DMS79 treated with DMSO at 0.1 percent for 48 hours (cell line): ENCODE measurements around the gene RND2.
"Not testable (repeated sequence)": the region's sequence is repeated elsewhere in the genome, so short reads cannot be mapped to it uniquely, and the experiment has no call there.

Experiments
- DNase-seq: peaks from one replicate; lab custom pipeline; 2025; lab: John Stamatoyannopoulos, UW

Gene RND2

DNA sequence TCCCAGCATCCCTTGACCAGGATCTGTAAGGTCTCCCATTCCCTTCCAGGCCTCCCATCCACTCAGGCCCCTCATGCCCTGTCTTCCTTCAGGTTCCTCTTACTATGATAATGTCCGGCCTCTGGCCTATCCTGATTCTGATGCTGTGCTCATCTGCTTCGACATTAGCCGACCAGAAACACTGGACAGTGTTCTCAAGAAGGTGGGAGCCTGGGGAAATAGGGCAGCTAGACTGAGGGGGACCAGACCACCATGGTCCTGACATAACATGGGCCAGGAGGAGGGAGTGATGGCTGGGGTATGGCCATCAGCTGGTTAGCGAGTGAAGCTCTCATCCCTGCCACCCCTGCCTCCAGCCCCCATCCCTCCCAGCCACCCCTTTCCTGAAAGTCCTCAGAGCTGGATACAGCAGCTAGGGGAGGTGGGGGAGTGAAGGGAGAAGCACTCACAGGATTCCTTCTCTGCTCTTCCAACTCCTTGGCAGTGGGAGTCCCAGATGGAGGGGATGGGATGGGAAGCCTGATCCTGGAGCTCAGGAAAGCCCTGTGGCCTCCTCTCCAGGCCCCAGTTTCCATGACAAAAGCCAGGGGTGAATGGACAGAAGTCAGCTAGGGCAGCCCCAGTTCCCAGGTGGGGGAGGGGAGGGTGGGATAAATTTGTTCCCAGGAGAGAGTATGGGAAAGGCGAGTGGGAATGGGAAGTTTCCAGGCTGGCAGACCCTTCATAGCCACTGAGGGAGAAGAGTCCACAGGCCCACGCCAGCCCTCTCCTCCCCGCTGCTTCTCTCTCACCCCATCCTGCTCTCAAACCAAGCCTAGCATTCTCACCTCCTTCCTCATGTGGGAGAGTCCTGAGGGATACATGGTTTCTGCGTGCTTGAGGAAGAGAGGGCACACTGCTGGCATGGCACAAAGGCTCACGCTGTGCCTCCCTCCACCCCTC lies 2.3 kb downstream of the RND2 start:
- DNase-seq = no peak

DNA sequence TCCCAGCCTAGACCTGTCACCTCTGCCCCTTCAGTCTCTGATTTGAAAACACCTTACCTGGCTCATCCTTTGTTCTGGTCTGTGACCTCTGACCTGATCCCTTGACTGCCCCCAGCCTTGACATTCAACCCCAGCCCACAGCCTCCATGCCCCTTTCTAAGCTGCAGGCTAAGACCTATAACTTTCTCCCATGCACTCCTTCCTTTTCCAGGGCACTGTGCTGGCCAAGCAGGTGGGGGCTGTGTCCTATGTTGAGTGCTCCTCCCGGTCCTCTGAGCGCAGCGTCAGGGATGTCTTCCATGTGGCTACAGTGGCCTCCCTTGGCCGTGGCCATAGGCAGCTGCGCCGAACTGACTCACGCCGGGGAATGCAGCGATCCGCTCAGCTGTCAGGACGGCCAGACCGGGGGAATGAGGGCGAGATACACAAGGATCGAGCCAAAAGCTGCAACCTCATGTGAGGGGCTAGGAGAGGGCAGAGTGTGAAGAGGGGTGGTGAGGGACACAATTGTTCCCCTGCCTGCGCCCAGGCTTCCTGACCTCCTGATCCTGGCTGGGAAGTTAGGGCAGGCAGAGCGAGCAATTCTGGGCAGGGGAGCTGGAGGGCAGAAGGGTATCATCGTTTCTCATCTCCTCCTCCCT lies 3.3 kb downstream of the RND2 start:
- DNase-seq = no peak

DNA sequence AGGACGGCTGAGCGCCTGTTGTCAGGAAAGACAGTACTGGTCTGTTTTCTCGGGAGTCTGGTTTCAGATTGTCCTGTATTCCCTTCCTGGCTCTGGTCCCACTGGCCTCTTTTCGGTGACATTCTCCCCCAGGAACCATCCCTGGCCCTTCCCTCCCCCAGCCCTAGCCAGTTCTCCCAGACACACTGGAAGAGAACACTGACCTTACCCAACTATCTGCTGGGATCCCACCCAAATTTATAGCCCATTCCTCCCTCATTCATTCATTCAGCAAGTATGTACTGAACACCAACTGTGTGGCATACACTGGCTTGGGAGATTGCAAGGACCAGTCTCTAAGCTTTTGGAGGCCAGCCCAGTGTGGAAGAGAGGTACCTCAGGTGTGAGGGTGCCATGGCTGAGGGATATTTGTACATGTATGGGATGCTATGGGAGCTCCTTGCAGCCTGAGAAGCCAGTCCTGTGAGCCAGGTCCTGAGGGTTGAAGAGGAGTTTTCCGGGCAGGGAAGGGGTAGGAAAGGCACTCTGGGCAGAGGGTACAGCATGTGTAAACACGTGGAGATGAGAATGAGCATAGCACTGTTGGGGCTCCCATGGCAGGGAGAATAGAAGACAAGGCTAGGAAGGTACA lies 5.2 kb downstream of the RND2 start:
- no peak for DNase-seq

DNA sequence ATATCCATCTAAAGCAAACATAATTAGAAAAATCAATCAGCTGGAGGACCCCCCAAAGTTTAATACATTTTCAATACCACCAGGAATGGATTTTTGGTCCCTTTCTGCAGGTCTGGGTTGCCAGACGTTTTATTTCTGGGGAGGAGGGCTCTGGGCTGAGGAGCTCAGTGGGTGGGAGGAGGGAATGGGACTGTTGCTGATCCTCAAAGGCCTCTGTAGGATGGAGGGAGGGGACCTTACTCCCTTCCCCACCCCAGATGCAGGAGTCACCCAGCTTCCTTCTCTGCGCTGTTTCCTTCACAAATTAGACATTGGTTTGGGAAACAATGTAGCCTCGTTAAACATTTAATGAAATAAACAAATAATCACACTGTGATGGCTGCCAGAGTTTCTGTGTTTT lies 6.6 kb downstream of the RND2 start:
- DNase-seq = no peak

DNA sequence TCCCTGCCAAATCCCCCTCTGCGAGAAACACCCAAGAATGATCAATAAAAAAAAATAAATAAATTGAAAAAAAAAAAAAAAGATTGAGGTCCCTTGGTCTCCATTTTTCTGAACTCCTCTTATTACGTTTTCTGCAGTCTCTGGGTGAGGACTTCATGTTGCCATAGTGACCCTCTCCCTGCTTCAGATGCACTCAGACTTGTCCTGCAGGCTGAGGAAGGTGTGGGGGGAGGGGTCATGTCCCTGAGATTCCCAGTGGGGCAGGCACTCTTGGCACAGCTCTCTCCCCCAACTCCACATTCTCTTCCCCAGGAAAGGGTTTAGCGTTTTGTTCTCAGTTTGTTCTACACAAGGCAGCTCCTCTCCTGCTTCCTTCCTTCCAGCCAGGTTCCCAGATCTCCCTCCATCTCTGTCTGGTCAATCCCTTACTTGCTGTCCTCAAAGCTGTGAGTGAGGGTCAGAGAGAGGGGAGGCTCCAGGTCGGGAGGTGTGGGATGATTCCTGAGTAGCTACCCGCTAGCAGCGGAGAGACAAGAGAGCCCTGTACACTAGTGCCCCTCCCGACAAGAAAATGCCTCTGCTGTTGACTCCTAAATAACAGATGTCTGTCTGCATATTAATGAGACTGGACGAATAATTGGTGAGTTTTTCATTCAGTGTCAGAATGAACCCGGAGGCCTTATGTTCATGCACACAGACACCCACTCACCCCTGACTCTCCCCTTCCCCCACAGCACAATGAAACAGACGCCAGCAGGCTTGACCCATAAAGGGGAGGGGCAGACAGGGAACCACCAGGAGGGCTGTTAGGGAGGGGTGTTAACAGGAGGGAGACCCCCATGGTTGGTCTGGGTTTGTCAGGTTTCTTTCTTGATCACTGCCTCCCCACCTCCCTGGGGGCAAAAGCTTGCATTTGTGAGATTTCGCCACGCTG lies 9.2 kb downstream of the RND2 start:
- peak; percentile 88 for DNase-seq

DNA sequence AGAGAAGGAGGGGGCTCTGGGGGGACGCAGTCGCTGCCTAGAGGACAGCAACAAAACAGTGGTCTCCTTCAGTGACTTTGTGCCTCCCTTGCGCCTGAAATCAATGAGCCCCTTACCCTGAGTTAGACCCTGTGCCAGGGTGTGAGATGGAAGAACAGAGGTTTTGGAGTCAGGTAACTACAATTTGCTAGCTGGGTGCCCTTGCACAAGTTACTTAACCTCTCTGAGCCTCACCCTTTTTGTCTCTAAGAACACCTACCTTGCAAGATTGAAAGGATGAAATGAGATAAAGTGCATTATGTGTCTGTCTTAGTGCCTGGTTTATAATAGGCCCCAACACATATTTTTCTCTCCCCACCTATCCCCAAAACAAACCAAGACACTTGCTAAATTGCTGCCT lies 9.9 kb downstream of the RND2 start:
- no peak for DNase-seq

DNA sequence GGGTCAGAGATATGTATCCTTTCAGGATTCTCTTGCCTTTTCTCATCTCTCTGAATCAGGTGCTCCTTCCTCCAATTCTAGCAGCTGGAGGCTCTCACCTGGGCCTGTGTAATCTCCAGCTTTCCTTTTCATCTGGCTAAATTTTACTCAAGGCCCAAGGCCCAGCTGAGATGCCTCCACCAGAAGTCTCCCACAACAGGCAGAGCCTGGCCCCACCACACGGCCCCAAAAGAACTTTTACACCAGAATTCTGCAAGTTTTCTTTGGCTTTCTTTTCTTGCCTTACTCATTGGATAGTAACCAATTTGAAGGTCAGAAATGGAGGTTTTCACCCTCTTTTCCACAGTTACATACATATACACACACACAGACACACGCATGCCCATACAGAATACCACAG lies 14.6 kb downstream of the RND2 start:
- DNase-seq = no peak

DNA sequence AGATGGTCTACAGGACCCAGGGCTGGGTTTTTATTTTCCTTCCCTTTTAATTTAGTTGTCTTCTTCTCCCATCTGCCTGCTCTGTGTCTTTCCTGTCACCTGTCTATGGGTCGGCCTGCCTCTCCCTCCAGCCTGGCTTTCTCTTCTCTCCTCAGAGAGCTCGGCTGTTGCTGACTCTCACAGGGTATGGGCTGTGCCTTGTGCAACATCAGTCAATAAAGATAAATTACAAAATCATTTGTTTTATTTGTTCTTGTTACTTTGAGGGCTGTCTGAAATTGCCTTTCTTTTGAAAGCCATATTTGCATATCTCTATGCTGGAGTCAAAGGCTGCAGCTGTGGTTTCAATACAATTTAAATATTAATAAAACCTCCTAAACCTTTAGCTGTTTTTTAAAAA lies 15.6 kb downstream of the RND2 start:
- DNase-seq = no peak

DNA sequence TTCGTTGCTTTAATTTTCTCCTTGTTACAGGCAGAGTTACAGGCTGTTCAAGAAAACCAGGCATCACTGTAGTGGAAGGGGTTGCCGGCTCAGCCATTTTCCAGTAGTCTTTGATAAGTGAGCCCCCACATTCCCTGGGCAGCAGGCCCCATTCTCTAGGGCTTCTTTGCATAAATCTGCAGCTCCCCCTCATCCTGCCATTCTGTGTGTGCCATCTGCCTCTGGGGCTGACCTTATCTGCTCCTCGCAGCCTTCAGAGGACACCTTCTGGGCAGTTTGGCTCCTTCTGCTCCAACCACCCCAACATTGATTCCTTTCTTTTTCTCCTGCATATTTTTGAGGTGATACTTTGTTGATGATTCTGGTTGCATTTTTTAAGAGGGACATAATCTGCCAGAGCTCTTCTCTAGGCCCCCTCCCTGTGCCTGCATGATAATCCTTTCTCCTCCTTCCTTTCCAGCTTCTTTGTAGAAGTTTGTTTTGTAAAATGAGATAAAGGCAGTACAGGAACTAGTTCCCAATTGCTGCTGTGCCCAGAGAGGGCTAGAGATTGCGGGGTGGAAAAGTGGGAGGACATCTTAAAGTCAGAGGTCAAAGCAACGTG lies 17.1 kb downstream of the RND2 start:
- DNase-seq = no peak

DNA sequence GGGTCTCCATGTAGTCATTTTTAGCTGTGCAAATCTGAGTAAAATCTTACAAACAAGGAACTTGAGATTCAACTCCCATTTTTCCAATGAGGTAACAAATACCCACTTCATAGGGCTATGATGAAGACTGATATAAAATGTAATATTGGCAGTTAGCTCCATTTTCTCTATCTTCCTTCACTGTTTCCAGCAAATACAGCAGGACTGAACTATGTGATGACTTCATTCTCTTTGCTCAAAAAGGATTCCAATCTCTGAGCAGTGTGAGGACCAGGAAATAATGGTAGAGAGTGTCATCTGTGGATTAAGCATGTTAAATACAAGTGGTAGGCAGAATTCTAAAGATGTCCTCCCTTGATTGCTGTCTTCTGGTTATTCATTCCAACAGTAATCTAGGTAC lies 18.3 kb downstream of the RND2 start:
- DNase-seq = no peak

DNA sequence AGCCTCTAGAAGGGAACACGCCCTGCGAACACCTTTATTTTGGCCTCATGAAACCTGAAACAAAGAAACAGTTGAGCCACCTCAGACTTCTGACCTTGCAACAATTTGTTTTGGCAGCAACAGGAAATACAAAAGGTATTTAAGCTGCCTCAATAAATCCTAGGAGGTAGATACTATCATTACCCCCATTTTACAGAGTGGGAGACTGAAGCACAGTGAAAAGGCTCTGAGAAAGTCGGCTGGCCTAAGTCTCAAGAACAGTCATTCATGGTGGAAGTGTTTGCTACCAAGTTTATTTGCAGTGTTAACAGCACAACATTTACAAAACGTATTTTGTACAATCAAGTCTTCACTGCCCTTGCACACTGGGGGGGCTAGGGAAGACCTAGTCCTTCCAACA lies 19.0 kb downstream of the RND2 start:
- no peak for DNase-seq

DNA sequence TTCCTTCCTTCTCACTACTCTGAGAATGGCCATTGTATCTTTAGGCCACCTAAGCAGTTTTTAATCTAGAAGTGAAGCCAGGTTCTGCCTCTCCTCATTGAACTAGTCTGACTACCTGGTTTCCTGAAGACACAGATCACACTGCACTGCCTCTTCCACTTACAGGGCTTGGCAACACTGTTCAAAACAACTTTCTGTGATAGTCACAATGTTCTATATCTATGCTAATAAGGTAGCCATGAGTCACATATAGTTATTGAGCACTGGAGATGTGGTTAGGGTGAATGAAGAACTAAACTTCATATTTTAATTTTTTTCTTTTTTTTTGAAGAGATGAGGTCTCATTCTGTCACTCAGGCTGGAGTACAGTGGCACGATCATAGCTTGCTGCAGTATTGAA lies 26.9 kb downstream of the RND2 start:
- DNase-seq = no peak

DNA sequence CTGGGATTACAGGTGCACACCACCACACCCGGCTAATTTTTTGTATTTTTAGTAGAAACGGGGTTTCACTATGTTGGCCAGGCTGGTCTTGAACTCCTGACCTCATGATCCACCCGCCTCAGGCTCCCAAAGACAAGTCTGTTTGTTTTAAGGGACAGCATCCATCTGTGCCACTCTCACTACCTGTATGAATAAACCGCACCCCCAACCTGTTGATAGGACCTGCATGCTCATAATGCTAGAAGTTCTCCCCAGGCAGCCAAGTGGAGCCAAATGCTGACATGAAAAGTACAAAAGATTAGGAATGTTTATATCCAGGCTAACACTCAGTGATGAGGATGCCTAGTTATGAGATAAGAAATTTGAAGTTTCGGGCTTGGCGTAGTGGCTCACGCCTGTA lies 28.0 kb downstream of the RND2 start:
- not testable (repeated sequence) for DNase-seq

DNA sequence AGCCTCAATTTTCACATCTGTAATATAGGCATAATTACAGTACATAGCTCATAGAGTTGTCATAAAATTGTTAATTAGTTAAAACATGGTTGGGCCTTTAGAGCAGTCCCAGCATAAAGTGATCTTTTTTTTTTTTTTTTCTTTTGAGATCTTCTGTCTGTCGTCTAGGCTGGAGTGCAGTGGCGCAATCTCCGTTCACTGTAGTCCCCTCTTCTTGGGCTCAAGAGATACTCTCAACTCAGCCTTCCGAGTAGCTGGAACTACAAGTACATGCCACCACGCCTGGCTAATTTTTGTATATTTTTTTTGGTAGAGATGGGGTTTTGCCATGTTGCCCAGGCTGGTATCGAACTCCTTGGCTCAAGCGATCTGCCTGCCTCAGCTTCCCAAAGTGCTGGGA lies 31.0 kb downstream of the RND2 start:
- no peak for DNase-seq

DNA sequence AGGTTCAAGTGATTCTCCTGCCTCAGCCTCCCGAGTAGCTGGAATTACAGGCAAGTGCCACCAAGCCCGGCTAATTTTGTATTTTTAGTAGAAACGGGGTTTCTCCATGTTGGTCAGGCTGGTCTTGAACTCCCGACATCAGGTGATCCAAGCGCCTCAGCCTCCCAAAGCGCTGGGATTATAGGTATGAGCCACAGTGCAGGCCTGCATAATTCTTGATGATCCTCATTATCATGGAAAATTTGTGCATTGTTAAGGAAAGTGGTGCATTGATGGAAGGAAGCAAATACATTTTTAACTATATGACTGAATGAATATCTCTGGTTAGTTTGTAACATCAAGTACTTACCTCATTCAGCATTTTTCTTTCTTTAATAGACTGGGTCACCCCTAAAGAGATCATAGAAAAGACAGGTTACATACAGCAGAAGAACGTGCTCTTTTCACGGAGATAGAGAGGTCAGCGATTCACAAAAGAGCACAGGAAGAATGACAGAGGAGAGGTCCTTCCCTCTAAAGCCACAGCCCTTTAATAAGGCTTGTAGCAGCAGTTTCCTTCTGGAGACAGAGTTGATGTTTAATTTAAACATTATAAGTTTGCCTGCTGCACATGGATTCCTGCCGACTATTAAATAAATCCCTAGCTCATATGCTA lies 38.1 kb downstream of the RND2 start:
- DNase-seq = no peak

DNA sequence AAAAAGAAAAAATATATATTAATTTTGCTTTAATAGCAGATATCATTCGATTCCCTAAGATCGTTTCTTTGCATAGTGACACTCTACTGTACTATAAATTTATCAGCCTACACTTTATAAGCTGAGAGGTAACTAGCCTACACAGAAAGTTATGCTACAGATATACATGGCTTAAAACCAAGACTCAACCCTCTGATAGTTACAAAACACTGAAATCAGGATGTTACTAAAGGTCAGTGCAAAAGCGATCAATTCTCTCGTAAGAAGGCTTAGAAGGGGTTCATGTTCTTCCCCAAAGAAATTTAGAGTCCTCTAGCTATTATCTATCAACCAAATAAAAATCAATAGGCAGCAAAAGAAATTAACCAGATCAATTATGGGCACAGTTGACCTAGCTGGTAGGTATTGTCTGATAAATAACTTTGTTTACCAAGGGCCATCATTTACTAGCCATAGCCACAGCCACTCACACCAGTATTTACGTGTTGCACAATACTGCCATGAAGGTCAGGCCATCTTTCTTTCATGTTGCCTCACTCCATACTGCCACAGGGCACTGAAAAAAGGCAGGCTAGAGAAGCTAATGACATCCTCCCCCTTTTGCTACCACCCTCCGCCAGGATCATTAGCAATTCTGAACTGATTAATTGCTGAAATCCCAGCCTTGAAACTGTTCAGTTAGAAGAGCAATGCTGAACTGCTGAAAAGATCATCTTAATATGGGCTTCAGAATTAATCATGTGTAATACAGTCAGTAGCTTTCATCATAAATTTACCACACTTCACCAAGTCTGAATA lies 43.7 kb downstream of the RND2 start:
- DNase-seq = no peak

DNA sequence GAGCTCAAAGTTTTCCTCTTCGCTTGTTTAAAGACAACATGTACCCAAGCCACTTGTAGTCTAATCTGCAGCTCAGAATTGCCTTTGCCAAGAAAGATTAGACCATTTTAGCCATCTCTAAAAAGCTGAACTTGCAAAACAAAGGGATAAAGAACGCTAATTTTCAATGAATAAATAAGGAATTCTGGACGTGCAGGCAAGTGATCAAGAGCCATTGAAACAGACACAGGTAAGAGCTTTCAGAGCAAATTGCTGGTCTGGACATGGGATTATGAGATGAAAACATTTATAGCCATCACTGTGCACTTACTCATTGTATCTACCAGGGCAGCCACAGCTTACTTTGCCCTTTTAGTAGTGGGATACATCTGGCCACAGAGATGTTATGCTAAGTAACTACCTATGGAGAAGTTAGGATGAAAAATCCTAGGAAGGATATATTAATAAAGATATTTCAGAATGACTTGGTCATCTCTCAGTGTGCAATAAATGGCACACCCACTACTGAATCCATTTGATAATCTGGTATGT lies 44.4 kb downstream of the RND2 start:
- peak; percentile 17 for DNase-seq

DNA sequence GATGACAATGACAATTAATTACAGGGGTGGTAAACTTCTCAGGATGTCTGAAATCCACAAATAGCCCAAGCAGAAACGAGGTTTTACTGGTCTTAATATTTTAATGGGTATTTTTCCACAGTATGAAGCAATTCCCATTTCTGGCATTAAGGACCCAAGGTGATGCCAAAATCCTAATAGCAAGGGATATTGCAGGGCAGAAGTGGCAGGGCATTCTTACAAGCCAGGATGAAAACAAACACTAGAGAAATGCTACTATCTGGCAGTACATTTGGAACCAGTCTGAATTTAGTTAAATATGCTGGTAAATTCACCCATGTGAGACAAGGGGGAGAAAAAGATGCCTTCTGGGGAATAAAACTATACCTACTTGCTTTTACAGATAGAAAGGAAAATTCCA lies 45.2 kb downstream of the RND2 start:
- no peak for DNase-seq

DNA sequence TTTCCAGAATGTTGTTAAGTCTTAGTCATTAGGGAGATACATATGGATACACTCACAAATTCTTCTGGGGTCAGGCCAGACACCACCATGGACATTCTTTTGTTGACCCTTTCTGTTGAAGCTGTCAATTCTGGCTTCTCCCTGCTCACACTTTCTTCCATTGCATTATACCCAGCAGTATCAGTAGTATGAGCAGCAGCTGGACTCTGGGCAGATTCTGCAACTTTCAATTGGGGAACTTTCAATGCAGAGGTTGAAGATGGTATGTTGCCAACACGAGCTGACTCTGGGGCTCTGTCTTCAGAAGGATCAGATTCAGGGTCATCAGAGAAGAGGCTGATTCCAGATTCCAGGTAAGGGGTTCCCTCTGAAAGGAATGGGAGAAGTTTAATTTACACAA lies 45.8 kb downstream of the RND2 start:
- no peak for DNase-seq

DNA sequence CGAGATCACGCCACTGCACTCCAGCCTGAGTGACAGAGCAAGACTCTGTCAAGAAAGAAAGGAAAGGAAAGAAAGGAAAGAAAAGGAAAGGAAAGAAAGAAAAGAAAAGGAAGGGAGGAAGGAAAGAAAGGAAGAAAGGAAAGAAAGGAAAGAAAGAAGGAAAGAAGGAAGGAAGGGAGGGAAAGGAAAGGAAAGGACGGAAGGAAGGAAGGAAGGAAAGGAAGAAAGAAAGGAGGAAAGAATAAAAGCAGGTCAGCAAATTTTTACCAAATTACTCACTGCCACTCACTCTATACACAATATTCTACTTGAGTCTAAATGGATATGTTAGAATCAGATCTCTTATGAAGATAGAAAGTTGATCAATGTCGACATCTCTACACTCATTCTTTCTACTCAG lies 49.8 kb downstream of the RND2 start:
- DNase-seq = no peak
